Measurements from ENCODE around the gene CCDC102B. TPM values are rescaled to one million over a fixed set of nuclear protein-coding genes. Genes with fewer than 3 reads are reported as not detected.

Gene CCDC102B
- total RNA-seq, 1 experiment from 2014 or later: 0.92 TPM

DNA sequence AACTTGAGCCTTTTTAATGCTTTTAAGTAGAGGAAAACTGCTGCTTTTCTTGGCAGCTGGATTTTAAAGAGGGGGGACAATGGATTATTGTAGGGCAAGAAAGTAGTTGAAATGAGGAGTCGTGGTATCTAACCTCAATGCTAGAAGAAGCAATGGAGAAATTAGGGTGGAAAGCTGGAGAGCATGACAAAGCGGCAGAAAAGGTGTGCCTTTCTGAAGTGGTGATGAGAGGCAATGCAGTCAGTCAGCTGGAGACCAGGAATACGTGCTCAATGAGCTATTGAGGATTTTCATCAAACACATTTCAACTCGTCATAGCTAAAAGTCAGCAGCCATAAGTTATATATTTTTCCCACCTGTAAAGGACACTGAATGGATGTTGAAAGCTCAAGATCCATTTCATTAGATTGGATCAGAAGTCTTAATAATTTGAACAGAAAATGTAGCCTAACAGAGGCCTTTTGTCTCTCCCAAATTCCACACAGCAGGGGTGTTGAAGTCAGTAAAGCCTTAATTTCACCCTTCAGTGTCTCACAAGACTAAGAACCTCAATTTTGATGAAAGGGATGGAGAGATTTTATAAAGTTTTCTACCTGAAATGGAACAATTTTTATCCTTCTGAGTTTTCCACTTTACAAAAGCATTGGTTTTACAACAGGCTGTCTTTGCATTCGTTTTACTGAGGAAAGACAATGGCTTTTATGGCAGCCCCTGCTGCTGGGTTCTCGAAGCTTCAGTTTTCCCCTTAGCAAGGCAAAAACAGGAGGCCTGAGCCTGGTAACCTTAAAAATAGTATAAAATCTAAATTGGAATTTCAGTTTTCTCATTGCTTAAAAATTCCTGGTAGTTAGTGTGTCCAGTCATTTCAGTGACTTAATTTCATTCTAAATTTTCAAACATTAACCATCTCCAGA is 131.1 kb downstream of the CCDC102B start:
- in situ Hi-C loops (cut with HindIII; ENCODE audit: low pct_unique_long_range_greater_than_20kb, low sequenced_read_pairs) (no loop called here), intact Hi-C loops (cut with micrococcal nuclease; ENCODE audit: unreplicated experiment) (no loop called here)
- H3K36me3 ChIP-seq (ENCODE audit: control insufficient read depth, insufficient read depth, low read length): no peaks in the 10 kb centered on the region
- BruUV-seq (replicated peaks): no TSS peak
- TF ChIP-seq, protein P1, sequence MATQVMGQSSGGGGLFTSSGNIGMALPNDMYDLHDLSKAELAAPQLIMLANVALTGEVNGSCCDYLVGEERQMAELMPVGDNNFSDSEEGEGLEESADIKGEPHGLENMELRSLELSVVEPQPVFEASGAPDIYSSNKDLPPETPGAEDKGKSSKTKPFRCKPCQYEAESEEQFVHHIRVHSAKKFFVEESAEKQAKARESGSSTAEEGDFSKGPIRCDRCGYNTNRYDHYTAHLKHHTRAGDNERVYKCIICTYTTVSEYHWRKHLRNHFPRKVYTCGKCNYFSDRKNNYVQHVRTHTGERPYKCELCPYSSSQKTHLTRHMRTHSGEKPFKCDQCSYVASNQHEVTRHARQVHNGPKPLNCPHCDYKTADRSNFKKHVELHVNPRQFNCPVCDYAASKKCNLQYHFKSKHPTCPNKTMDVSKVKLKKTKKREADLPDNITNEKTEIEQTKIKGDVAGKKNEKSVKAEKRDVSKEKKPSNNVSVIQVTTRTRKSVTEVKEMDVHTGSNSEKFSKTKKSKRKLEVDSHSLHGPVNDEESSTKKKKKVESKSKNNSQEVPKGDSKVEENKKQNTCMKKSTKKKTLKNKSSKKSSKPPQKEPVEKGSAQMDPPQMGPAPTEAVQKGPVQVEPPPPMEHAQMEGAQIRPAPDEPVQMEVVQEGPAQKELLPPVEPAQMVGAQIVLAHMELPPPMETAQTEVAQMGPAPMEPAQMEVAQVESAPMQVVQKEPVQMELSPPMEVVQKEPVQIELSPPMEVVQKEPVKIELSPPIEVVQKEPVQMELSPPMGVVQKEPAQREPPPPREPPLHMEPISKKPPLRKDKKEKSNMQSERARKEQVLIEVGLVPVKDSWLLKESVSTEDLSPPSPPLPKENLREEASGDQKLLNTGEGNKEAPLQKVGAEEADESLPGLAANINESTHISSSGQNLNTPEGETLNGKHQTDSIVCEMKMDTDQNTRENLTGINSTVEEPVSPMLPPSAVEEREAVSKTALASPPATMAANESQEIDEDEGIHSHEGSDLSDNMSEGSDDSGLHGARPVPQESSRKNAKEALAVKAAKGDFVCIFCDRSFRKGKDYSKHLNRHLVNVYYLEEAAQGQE (IDR thresholded peaks at IDR 0.05; ENCODE audit: insufficient read depth in 1 of 2, low read depth in 2 of 2, low read length in 1 of 2): no peak
- no peak for TF ChIP-seq SIN3A (IDR thresholded peaks at IDR 0.05; ENCODE audit: borderline replicate concordance, insufficient read depth, low read depth, low read length)
- TF ChIP-seq, protein P2, sequence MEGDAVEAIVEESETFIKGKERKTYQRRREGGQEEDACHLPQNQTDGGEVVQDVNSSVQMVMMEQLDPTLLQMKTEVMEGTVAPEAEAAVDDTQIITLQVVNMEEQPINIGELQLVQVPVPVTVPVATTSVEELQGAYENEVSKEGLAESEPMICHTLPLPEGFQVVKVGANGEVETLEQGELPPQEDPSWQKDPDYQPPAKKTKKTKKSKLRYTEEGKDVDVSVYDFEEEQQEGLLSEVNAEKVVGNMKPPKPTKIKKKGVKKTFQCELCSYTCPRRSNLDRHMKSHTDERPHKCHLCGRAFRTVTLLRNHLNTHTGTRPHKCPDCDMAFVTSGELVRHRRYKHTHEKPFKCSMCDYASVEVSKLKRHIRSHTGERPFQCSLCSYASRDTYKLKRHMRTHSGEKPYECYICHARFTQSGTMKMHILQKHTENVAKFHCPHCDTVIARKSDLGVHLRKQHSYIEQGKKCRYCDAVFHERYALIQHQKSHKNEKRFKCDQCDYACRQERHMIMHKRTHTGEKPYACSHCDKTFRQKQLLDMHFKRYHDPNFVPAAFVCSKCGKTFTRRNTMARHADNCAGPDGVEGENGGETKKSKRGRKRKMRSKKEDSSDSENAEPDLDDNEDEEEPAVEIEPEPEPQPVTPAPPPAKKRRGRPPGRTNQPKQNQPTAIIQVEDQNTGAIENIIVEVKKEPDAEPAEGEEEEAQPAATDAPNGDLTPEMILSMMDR (IDR thresholded peaks at IDR 0.05): no peak
- ChIA-PET CTCF (no interaction called here), POLR2A (no interaction called here)
- no peaks in the 10 kb centered on the region for H3K4me1 ChIP-seq (ENCODE audit: control insufficient read depth, insufficient read depth, low read length)
- no peak for DNase-seq (ENCODE audit: low read depth, low spot score)
- no peak for ATAC-seq
- H3K4me3 ChIP-seq (ENCODE audit: low read depth in 2 of 2, low read length in 2 of 2): no peak overlapping the region
- no peaks in the 10 kb centered on the region for H3K9me3 ChIP-seq (ENCODE audit: control insufficient read depth, insufficient read depth, low read depth, low read length)
- no peak overlapping the region for H3K27ac ChIP-seq (ENCODE audit: low read length)
- no peaks in the 10 kb centered on the region for H3K27me3 ChIP-seq (ENCODE audit: control insufficient read depth, insufficient read depth, low read length)

DNA sequence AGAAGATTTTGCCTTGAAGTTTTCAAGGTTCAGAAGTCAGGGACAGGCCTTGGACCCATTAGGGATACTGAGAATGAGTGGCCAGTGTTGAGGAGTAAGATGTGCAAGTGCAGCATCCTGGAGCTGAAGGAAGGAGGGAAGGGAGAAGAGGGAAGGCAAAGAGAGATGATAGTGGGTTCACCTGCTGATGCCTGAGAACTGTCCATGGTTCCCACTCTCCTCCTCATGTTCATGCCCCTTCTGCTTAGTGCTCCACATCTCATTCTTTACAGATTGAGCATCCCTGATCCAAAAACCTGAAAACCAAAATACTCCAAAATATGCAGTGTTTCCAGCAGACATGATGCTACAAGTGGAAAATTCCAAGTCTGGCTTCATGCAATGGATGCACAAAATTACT is 137.8 kb downstream of the CCDC102B start:
- ChIA-PET POLR2A (no interaction called here), CTCF (no interaction called here)
- intact Hi-C loops (cut with micrococcal nuclease; ENCODE audit: unreplicated experiment) (no loop called here), in situ Hi-C loops (cut with HindIII; ENCODE audit: low pct_unique_long_range_greater_than_20kb, low sequenced_read_pairs) (no loop called here)
- no peak overlapping the region for H3K4me3 ChIP-seq (ENCODE audit: low read depth in 2 of 2, low read length in 2 of 2)
- H3K36me3 ChIP-seq (ENCODE audit: control insufficient read depth, insufficient read depth, low read length): no peaks in the 10 kb centered on the region
- no TSS peak for BruUV-seq (replicated peaks)
- H3K27me3 ChIP-seq (ENCODE audit: control insufficient read depth, insufficient read depth, low read length): no peaks in the 10 kb centered on the region
- H3K27ac ChIP-seq (ENCODE audit: low read length): no peak overlapping the region
- ATAC-seq (no peak), DNase-seq (ENCODE audit: low read depth, low spot score) (no peak)
- no peaks in the 10 kb centered on the region for H3K4me1 ChIP-seq (ENCODE audit: control insufficient read depth, insufficient read depth, low read length)
- H3K9me3 ChIP-seq (ENCODE audit: control insufficient read depth, insufficient read depth, low read depth, low read length): no peaks in the 10 kb centered on the region
- TF ChIP-seq, protein P1 (IDR thresholded peaks at IDR 0.05; ENCODE audit: insufficient read depth in 1 of 2, low read depth in 2 of 2, low read length in 1 of 2): peak; percentile 19 to 28; a peak in 1 of 4 replicates
- TF ChIP-seq SIN3A (IDR thresholded peaks at IDR 0.05; ENCODE audit: borderline replicate concordance, insufficient read depth, low read depth, low read length): no peak

Measured in Panc1 (cell line).